Measurements from ENCODE around the gene USP54. TPM values are rescaled to one million over a fixed set of nuclear protein-coding genes. Genes with fewer than 3 reads are reported as not detected.

The USP54 gene
- total RNA-seq, 1 donor from 2014 or later: 54.5 TPM

- H3K27ac Mint-ChIP-seq: no peak overlapping the region
- TF ChIP-seq CTCF (conservative IDR thresholded peaks at IDR 0.05): no peak
- peaks cover 7% of the 10 kb centered on the region for H3K36me3 Mint-ChIP-seq
Observed at GRCh38 chr10:73512207-73512743, 78.9 kb downstream of the USP54 start.

GRCh38 chr10:73509695-73510094 is 81.4 kb downstream of the USP54 start:
- no peaks in the 10 kb centered on the region for H3K27me3 Mint-ChIP-seq
- no peak overlapping the region for H3K27ac Mint-ChIP-seq
- H3K9me3 Mint-ChIP-seq: no peaks in the 10 kb centered on the region
- DNase-seq (ENCODE audit: extremely low spot score, unreplicated experiment): no peak
- no peaks in the 10 kb centered on the region for H3K4me1 Mint-ChIP-seq (ENCODE audit: unreplicated experiment)
- no peak for TF ChIP-seq CTCF (conservative IDR thresholded peaks at IDR 0.05)
- peaks cover 7% of the 10 kb centered on the region for H3K36me3 Mint-ChIP-seq
- H3K4me3 Mint-ChIP-seq: no peak overlapping the region

More at GRCh38 chr10:73512207-73512743, 78.9 kb downstream of the USP54 start:
- Mint-ChIP-seq H3K4me3 (no peak overlapping the region), H3K9me3 (no peaks in the 10 kb centered on the region), H3K27me3 (no peaks in the 10 kb centered on the region), H3K4me1 (ENCODE audit: unreplicated experiment) (no peaks in the 10 kb centered on the region)
- DNase-seq (ENCODE audit: extremely low spot score, unreplicated experiment): no peak

- no peak for TF ChIP-seq CTCF (conservative IDR thresholded peaks at IDR 0.05)
- H3K27ac Mint-ChIP-seq: no peak overlapping the region
- H3K27me3 Mint-ChIP-seq: no peaks in the 10 kb centered on the region
- no peak for DNase-seq (ENCODE audit: extremely low spot score, unreplicated experiment)
- no peak overlapping the region for H3K4me3 Mint-ChIP-seq
- peaks cover 10% of the 10 kb centered on the region for H3K36me3 Mint-ChIP-seq
- no peaks in the 10 kb centered on the region for H3K9me3 Mint-ChIP-seq
- H3K4me1 Mint-ChIP-seq (ENCODE audit: unreplicated experiment): no peaks in the 10 kb centered on the region
Observed at GRCh38 chr10:73506491-73506890, 84.7 kb downstream of the USP54 start.

- Mint-ChIP-seq H3K4me3 (no peak overlapping the region), H3K4me1 (ENCODE audit: unreplicated experiment) (no peaks in the 10 kb centered on the region), H3K9me3 (no peaks in the 10 kb centered on the region), H3K27ac (no peak overlapping the region), H3K27me3 (no peaks in the 10 kb centered on the region), H3K36me3 (peaks cover 10% of the 10 kb centered on the region)
- TF ChIP-seq CTCF (conservative IDR thresholded peaks at IDR 0.05): no peak
- no peak for DNase-seq (ENCODE audit: extremely low spot score, unreplicated experiment)
Observed at GRCh38 chr10:73506074-73506473, 85.1 kb downstream of the USP54 start.

- no peaks in the 10 kb centered on the region for H3K4me1 Mint-ChIP-seq (ENCODE audit: unreplicated experiment)
- TF ChIP-seq CTCF (conservative IDR thresholded peaks at IDR 0.05): no peak
- no peak overlapping the region for H3K4me3 Mint-ChIP-seq
- H3K27me3 Mint-ChIP-seq: no peaks in the 10 kb centered on the region
- H3K36me3 Mint-ChIP-seq: peaks cover 12% of the 10 kb centered on the region
- H3K27ac Mint-ChIP-seq: no peak overlapping the region
- H3K9me3 Mint-ChIP-seq: no peaks in the 10 kb centered on the region
- DNase-seq (ENCODE audit: extremely low spot score, unreplicated experiment): no peak
Observed at GRCh38 chr10:73503037-73503436, 88.1 kb downstream of the USP54 start.

- Mint-ChIP-seq H3K9me3 (no peaks in the 10 kb centered on the region), H3K27ac (peak overlapping the region; percentile 4), H3K4me3 (no peak overlapping the region), H3K36me3 (peaks cover 19% of the 10 kb centered on the region), H3K27me3 (no peaks in the 10 kb centered on the region), H3K4me1 (ENCODE audit: unreplicated experiment) (peaks cover under 1% of the 10 kb centered on the region)
- DNase-seq (ENCODE audit: extremely low spot score, unreplicated experiment): no peak
- TF ChIP-seq CTCF (conservative IDR thresholded peaks at IDR 0.05): no peak
Observed at GRCh38 chr10:73501651-73502050, 89.5 kb downstream of the USP54 start.
